NCI-H226 (cell line): Measurements from ENCODE around the gene COL23A1.

ENCODE experiments used
- DNase-seq: peaks from one replicate; pipeline ENCODE4 v3.0.0-alpha.2; 2015

Gene COL23A1

GRCh38 chr5:178213003-178213461 is 377.2 kb downstream of the COL23A1 start:
- no peak for DNase-seq

GRCh38 chr5:178212241-178213002 is 377.8 kb downstream of the COL23A1 start:
- DNase-seq = no peak

DNA sequence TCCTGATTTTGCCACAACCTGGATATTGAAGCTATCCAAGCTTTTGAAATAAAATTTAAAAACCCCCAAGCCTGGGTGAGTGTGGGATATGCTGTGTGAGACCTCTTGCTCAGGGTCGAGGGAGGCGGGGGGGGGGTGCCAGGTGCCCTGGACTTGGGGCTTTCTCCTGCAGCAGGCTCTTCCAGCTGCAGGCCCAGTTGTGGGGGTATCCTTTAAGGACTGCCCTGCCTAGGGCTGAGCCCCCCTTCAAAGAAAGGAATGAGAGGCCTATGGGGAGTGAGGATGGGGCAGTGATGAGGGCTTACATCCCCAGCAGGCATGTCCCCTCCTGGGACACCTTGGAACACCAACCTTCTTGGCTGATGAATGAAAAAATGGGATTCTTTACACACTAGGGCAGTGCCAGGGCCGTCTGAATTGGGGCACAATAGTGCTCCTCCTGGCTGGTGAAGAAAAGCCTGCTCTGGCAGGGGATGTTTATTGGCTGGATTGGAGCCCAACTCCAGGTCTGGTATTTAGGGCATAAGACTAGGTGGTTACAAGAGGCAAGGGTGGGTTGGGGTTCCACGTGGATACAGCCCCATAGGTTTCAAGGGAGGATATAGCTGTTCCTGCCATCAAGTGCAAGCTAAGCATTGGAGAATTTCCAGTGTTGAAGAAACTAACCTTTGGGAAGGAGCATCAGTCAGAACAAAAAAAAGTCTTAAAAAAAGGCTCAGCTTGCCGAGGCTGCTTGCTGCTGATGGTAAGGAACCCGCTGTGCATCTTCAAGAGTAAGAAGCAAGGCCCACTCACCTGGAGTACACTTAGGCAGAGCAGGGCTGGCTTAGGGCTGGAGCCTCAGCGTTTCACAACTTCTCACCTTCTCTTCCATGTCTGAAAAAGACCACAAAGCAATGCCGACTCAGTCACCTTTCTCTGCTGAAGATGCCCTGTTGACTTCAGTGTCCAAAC is 378.8 kb downstream of the COL23A1 start:
- DNase-seq = no peak

DNA sequence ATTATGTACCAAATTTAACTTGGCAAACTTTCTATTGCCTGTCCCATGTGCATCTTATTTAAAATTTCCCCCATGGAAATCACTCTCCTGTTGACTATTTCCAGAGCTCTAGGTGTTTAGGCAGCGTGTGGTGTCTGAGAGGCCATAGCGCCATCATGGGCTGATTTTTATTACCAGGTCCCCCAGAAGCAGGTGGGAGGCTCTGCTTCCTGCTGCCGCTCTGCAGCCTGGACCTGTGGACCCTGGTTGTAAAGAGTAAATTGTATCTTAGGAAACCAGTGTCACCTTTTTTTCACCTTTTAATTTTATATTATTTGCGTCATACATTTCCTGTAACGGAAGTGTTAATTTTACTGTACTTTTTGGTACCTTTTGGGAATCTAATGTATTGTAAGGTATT is 379.5 kb downstream of the COL23A1 start:
- no peak for DNase-seq

DNA sequence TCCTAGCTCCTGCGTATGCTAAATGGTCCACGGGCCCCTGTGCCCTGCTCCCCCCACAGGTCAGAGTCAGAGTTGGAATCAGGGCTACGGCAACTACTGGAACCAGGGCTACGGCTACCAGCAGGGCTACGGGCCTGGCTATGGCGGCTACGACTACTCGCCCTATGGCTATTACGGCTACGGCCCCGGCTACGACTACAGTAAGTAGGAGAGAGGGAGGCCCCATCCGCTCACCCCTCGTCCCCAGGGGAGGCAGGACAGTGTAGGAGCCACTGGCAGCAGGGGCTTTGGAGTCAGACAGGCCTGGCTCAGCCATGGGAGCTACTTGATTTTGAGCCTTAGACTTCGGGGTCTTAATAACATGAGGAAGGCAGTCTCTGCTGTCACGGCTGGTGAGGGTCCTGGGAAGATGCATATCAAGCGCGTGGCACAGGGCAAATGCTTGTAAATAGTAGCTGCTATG is 380.1 kb downstream of the COL23A1 start:
- no peak for DNase-seq

DNA sequence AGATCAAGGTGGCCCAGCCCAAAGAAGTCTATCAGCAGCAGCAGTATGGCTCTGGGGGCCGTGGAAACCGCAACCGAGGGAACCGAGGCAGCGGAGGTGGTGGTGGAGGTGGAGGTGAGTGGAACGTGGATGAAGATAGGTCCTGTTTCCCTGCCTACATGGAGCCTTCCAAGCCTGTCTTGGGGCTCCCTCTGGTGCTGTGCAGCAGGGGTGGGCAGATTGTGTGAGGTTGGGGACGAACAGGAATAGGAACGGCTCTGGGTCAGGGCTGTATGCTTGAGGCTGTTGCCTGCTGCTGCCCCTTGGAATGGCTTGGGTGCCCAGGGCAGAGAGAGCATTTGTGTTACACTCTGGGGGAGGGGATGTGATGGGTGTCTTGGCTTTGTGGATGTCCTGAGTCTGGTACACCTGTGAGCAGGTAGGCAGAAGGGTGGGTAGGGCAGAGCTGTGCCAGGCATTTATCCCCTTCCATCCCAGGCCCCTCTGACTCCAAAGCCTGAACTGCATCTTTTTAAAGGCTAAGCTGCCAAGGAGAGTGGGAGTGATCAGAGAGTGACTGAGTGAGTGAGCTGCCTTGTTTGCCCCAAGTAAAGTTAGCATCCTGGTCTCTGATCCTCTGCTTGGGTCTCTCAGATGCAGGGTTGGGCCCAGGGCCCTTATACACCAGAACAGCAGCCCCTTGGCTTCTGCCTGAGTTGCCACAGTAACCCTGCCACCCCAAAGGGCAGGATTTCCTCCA is 380.7 kb downstream of the COL23A1 start:
- DNase-seq = no peak

DNA sequence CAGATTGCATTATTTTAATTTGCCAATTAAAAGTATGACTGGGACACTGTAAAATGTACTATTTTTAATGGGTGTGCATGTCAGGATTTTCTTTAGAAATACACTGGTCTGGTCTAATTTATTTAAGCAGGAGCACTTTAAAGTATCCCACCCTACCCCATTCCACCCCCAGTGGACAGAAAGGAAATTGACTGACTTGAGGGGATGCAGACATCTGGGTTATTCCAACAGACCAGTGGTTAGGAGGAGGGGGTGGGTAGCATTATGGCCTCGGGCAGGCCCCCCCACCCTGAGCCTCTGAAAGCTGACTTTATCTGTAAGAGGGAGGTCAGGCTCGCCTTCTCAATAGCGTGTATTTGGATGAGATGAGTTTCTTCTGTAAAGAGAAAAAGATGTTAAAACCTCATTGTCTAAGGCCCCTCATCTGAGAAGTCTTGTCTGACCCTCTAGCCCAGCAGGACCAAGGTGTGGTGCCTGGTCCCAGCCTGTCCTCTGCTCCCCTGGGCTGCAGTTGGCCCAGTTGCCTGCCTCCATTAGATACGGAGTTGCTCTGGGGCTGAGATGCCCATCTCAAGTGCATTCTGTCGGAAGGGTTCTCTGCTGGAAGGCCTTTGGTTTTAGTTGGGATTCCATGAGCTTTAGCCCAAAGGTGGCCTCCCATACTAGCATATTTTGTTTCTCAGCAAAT is 381.5 kb downstream of the COL23A1 start:
- DNase-seq = no peak

GRCh38 chr5:178207917-178208280 is 382.3 kb downstream of the COL23A1 start:
- no peak for DNase-seq

DNA sequence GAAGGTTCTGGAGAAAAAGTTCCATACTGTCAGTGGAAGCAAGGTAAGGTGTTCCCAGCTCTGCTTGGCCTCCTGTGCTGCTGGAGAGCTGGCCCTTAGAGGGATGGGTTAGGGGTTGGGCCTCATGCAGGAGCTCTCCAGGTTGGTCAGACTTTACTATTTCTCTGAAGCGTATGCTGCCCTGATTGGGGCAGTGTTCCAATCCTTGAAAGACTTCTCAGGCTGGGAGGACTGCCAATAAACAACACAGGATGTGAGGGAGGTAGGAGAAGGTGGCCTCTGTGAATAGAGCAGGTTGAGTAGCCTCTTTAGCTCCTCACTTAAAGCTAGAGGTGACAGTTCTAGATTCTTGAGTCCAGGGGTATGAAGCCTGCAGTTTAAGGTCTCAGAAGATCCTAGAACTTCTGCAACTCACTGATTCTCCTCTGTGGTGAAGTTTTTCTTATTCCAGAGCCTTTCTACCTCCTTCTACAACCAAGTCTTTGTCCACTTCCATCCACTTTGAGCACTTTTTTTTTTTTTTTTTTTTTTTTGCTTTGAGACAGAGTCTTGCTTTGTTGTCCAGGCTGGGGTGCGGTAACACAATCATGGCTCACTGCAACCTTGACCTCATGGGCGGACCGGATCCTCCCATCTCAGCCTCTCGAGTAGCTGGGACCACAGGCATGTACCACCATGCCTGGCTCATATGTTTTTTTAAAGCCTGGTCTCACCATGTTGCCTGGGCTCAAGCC is 382.8 kb downstream of the COL23A1 start:
- peak; percentile 83 for DNase-seq

- DNase-seq = no peak
Observed at GRCh38 chr5:178206166-178207101, 383.8 kb downstream of the COL23A1 start.

GRCh38 chr5:178205749-178206047 is 384.5 kb downstream of the COL23A1 start:
- DNase-seq = no peak

GRCh38 chr5:178204935-178205748 is 385.1 kb downstream of the COL23A1 start:
- DNase-seq = peak; percentile 55

DNA sequence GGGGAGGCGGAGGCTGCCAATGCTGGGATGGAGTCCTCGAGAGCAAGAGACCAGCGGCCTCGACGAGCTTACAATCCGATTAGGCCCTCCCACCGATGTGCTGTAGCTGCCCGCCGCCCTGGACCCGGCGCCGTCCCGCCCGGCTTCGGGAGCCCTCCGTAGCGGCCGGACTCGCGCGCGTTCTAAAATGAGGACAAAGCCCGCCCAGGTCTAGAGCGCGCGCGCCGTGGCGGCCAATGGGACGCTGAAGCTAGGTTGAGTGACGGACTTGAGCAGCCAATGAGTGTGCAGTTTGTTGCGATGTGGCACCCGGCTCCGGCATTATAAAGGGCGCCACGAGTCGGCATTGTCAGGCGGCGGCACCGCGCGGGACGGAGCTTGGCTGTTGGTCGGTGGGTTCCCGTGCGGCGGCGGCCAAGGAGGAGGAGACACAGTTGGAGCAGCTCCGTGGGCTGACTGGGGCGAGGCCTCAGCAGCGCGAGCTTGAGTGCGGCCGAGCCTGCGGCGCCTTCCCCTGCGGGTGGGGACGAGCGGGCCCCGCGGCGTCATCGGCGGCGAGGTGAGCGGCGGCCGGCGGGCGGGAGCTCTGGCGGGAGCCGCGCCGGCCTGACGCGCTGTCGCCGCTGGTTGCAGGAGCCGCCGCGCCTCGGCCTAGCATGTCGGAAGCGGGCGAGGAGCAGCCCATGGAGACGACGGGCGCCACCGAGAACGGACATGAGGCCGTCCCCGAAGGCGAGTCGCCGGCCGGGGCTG is 385.8 kb downstream of the COL23A1 start, which contains the start of gene HNRNPAB:
Gene HNRNPAB, plus strand, starts transcription at position 352 of the 753 bp plus-strand sequence. Its CDS starts 305 bp downstream, at position 657.
- peak; percentile 87 for DNase-seq

DNA sequence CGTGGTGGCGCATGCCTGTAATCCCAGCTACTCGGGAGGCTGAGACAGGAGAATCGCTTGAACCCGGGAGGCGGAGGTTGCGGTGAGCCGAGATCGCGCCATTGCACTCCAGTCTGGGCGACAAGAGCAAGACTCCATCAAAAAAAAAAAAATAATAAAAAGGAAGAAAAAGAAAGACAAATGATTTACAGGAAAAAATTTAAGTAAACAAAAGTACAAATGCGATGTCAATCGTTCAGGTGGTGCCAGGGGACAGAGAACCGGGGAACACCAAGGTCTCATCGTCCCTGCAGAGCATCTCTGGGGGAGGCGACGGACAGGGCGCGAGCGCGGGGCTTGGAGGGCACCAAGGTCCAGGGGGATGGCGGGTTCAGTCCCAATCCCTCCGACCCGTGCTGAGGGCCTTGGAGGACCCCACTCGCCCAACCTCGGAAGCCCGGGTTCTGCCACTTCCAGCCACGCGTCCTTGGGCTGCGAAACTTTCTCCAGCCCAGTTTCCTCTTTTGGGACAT is 386.5 kb downstream of the COL23A1 start:
- DNase-seq = no peak

DNA sequence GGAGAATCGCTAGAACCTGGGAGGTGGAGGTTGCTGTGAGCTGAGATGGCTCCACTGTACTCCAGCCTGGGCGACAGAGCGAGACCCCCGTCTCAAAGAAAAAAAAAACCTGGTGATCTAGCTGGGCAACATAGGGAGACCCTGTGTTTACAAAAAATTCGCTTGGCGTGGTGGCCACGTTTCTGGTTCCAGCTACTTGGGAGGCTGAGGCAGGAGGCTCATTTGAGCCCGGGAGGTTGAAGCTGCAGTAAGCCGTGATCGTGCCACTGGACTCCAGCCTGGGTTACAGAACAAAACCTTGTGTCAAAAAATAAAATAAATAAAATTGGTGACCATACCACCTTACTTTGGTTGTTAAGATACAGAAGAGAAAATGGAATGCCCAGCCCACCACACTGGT is 387.7 kb downstream of the COL23A1 start:
- DNase-seq = no peak

GRCh38 chr5:178201927-178202235 is 388.3 kb downstream of the COL23A1 start:
- DNase-seq = no peak

- DNase-seq = peak; percentile 61
Observed at GRCh38 chr5:178201221-178201926, 388.8 kb downstream of the COL23A1 start.
